ENCODE results near the gene RASSF6. TPM values are rescaled to one million over a fixed set of nuclear protein-coding genes. Genes with fewer than 3 reads are reported as not detected.
"Not testable (repeated sequence)": the region's sequence is repeated elsewhere in the genome, so short reads cannot be mapped to it uniquely, and the experiment has no call there.

RASSF6 gene
- total RNA-seq, 1 experiment from 2014 or later: not detected

- DNase-seq (ENCODE audit: low read depth): no peak
These were observed 8.2 kb downstream of the RASSF6 start for GRCh38 chr4:73612032-73612431.

- peak; percentile 16 for DNase-seq (ENCODE audit: low read depth)
These were observed 10.5 kb downstream of the RASSF6 start for GRCh38 chr4:73609706-73610105.

GRCh38 chr4:73608689-73609594 lies 11.3 kb downstream of the RASSF6 start:
- peak; percentile 19 for DNase-seq (ENCODE audit: low read depth)

GRCh38 chr4:73607375-73608033 lies 12.7 kb downstream of the RASSF6 start:
- no peak for DNase-seq (ENCODE audit: low read depth)

GRCh38 chr4:73606465-73606974 lies 13.7 kb downstream of the RASSF6 start:
- no peak for DNase-seq (ENCODE audit: low read depth)

GRCh38 chr4:73603854-73604584 lies 16.2 kb downstream of the RASSF6 start:
- DNase-seq (ENCODE audit: low read depth): no peak

GRCh38 chr4:73603271-73603710 lies 16.9 kb downstream of the RASSF6 start:
- DNase-seq (ENCODE audit: low read depth): peak; percentile 20

- DNase-seq (ENCODE audit: low read depth): no peak
These were observed 19.3 kb downstream of the RASSF6 start for GRCh38 chr4:73600954-73601353.

- DNase-seq (ENCODE audit: low read depth): peak; percentile 71
These were observed 21.1 kb downstream of the RASSF6 start for GRCh38 chr4:73599182-73599581.

- DNase-seq (ENCODE audit: low read depth): no peak
These were observed 22.6 kb downstream of the RASSF6 start for GRCh38 chr4:73597594-73597993.

- DNase-seq (ENCODE audit: low read depth): not testable (repeated sequence)
These were observed 23.1 kb downstream of the RASSF6 start for GRCh38 chr4:73597183-73597582.

GRCh38 chr4:73596001-73596400 lies 24.2 kb downstream of the RASSF6 start:
- no peak for DNase-seq (ENCODE audit: low read depth)

- peak; percentile 5 for DNase-seq (ENCODE audit: low read depth)
These were observed 26.5 kb downstream of the RASSF6 start for GRCh38 chr4:73593631-73594241.

- DNase-seq (ENCODE audit: low read depth): no peak
These were observed 30.1 kb downstream of the RASSF6 start for GRCh38 chr4:73589887-73590801.

- no peak for DNase-seq (ENCODE audit: low read depth)
These were observed 30.9 kb downstream of the RASSF6 start for GRCh38 chr4:73589261-73589847.

- no peak for DNase-seq (ENCODE audit: low read depth)
These were observed 31.6 kb downstream of the RASSF6 start for GRCh38 chr4:73588613-73589012.

- DNase-seq (ENCODE audit: low read depth): no peak
These were observed 33.6 kb downstream of the RASSF6 start for GRCh38 chr4:73586666-73587065.

GRCh38 chr4:73586040-73586439 lies 34.2 kb downstream of the RASSF6 start:
- no peak for DNase-seq (ENCODE audit: low read depth)

GRCh38 chr4:73585345-73585744 lies 34.9 kb downstream of the RASSF6 start:
- DNase-seq (ENCODE audit: low read depth): no peak

GRCh38 chr4:73583666-73584065 lies 36.6 kb downstream of the RASSF6 start:
- no peak for DNase-seq (ENCODE audit: low read depth)
